ENCODE measurements around the gene IL19. TPM values are rescaled to one million over a fixed set of nuclear protein-coding genes. Genes with fewer than 3 reads are reported as not detected.

IL19 gene
- total RNA-seq = not detected in 2 replicates

GRCh38 chr1:206770531-206771337 lies at the start of gene IL19:
Gene IL19, plus strand, starts transcription at chr1:206770773. Its CDS starts 65,890 bp downstream, at chr1:206836663.

GRCh38 chr1:206772243-206772937 lies 1.8 kb downstream of the IL19 start, which contains the start of gene IL10:
Gene IL10, minus strand, starts transcription at chr1:206772494. Its CDS starts 59 bp downstream, at chr1:206772435.

GRCh38 chr1:206864939-206865671 lies 94.5 kb downstream of the IL19 start, which contains the start of gene IL20:
Gene IL20, plus strand, starts transcription at chr1:206865623. Its CDS starts 230 bp downstream, at chr1:206865853.

Other genes with a start within 250 kb of the IL19 start
- 45.6 and 56.8 TPM in 2 replicates for gene EIF2D, start 158.3 kb upstream of the IL19 start, total RNA-seq
- 15.4 and 24.6 TPM in 2 replicates for gene DYRK3, start 135.2 kb upstream of the IL19 start, total RNA-seq
- 21.7 and 27.4 TPM in 2 replicates for gene MAPKAPK2, start 85.9 kb upstream of the IL19 start, total RNA-seq
- gene IL10, start 1.7 kb downstream of the IL19 start, total RNA-seq = not detected in 2 replicates
- gene IL20, start 94.8 kb downstream of the IL19 start, total RNA-seq = not detected in 2 replicates
- not detected in 2 replicates for gene IL24, start 126.7 kb downstream of the IL19 start, total RNA-seq
- gene FCMR, start 151.2 kb downstream of the IL19 start, total RNA-seq = not detected in 2 replicates
- not detected in 2 replicates for gene PIGR, start 175.7 kb downstream of the IL19 start, total RNA-seq
- gene FCAMR, start 199.7 kb downstream of the IL19 start, total RNA-seq = under 0.01 TPM in 1 of 2 replicates, not detected in the other

Measured in bronchial smooth muscle cell (primary cell).